SU-DHL-6 (cell line): ENCODE measurements around the gene LGALS16.

Source experiments
- H2AFZ ChIP-seq: fragments of 200-600 bp; sonication (generic); 2 replicates; pipeline ENCODE4 v1.6.1; 2014; ENCODE audit warnings: low read depth, mild to moderate bottlenecking, moderate library complexity, mixed read lengths, antibody characterized with exemption, low read length; ENCODE audit not compliant: severe bottlenecking
- H3F3A ChIP-seq: fragments of 200-600 bp; shearing (Covaris generic); 2 replicates; pipeline ENCODE4 v1.6.0; 2016; ENCODE audit warnings: antibody characterized with exemption, mild to moderate bottlenecking; ENCODE audit not compliant: insufficient read depth
- H3K27ac ChIP-seq: fragments of 200-600 bp; sonication (generic); 2 replicates; pipeline ENCODE4 v1.5.1; 2016; ENCODE audit warnings: low read depth, mild to moderate bottlenecking, low read length, moderate library complexity, mixed read lengths
- H3K27me3 ChIP-seq: fragments of 200-600 bp; sonication (generic), shearing (Covaris generic); 2 replicates; pipeline ENCODE4 v1.6.0; 2014; ENCODE audit warnings: mild to moderate bottlenecking, low read length
- H3K36me3 ChIP-seq: fragments of 200-600 bp; sonication (generic); 2 replicates; pipeline ENCODE4 v1.6.1; 2014; ENCODE audit warnings: mild to moderate bottlenecking, low read length, mixed read lengths
- H3K4me2 ChIP-seq: fragments of 300-600, 200-600 bp; shearing (Covaris generic), sonication (generic); 2 replicates; pipeline ENCODE4 v1.6.0; 2014; ENCODE audit warnings: low read length, low read depth, mild to moderate bottlenecking; ENCODE audit not compliant: poor library complexity, severe bottlenecking
- H3K4me3 ChIP-seq: fragments of 200-600 bp; sonication (generic); 2 replicates; pipeline ENCODE4 v1.5.1; 2014; ENCODE audit warnings: antibody characterized with exemption, low read length, mild to moderate bottlenecking, mixed read lengths; ENCODE audit not compliant: insufficient read depth, poor library complexity, severe bottlenecking
- H3K79me2 ChIP-seq: fragments of 200-600 bp; sonication (generic); 2 replicates; pipeline ENCODE4 v1.6.1; 2014; ENCODE audit warnings: mild to moderate bottlenecking, low read length, moderate library complexity; ENCODE audit not compliant: insufficient read depth
- H3K9ac ChIP-seq: fragments of 200-600 bp; sonication (generic); 2 replicates; pipeline ENCODE4 v1.7.0; 2014; ENCODE audit warnings: mild to moderate bottlenecking, low read length
- H3K9me2 ChIP-seq: fragments of 200-600 bp; sonication (generic); replicated peaks from 2 replicates; pipeline ENCODE4 v1.6.1; 2014; ENCODE audit warnings: low read length; ENCODE audit not compliant: insufficient read depth
- H3K9me3 ChIP-seq: fragments of 200-600 bp; sonication (generic); 2 replicates; pipeline ENCODE4 v1.6.1; 2014; ENCODE audit warnings: low read length, mixed read lengths; ENCODE audit not compliant: insufficient read depth
- H4K20me1 ChIP-seq: fragments of 200-600 bp; sonication (generic); 2 replicates; pipeline ENCODE4 v1.6.1; 2014; ENCODE audit warnings: low read depth, mild to moderate bottlenecking, antibody characterized with exemption, low read length, moderate library complexity, mixed read lengths
- CTCF ChIP-seq: fragments of 200-600 bp; sonication (generic); IDR thresholded peaks from one replicate; pipeline ENCODE4 v1.5.1; 2017; ENCODE audit warnings: antibody characterized with exemption, mild to moderate bottlenecking, low read length, moderate library complexity; ENCODE audit not compliant: insufficient read depth, poor library complexity, severe bottlenecking
- EZH2phosphoT487 ChIP-seq: fragments of 200-600 bp; sonication (generic), shearing (Covaris generic); conservative IDR thresholded peaks from 2 replicates; pipeline ENCODE4 v1.6.1; 2018; ENCODE audit warnings: mild to moderate bottlenecking, antibody characterized with exemption, low read length, moderate library complexity, mixed read lengths

Gene LGALS16

GRCh38 chr19:39695759-39696158 is 40.0 kb downstream of the LGALS16 start:
- Histone ChIP-seq H3K27me3 (no peaks in the 10 kb centered on the region), H3K9ac (no peak overlapping the region), H3K36me3 (no peaks in the 10 kb centered on the region), H3K9me3 (no peaks in the 10 kb centered on the region), H3K9me2 (no peaks in the 10 kb centered on the region), H3K4me2 (no peak overlapping the region), H3F3A (no peaks in the 10 kb centered on the region), H4K20me1 (no peaks in the 10 kb centered on the region), H3K79me2 (no peaks in the 10 kb centered on the region), H3K4me3 (no peak overlapping the region), H2AFZ (no peak overlapping the region), H3K27ac (no peak overlapping the region)
- no peak for TF ChIP-seq CTCF
- no peak for TF ChIP-seq EZH2phosphoT487

DNA sequence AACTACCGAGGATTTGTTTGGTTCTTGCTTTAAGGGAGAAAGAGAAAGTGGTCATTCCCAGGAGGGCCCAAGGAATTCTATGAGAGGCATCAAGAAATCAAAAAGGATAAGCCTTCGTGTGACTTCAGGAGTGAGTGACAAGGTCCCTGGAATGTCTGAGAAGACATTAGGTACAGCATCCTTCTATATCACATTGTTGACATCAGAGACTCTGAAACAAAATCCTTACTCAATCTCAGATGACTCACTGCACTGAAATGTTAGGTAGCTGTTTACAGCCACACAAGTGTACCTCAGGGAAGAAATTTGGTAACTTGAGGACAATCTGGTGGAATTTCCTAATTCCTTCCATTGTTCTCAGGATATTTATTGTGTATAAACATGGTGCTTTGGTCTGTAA is 40.7 kb downstream of the LGALS16 start:
- H3K79me2 ChIP-seq: no peaks in the 10 kb centered on the region
- H3K4me2 ChIP-seq: no peak overlapping the region
- H2AFZ ChIP-seq: no peak overlapping the region
- no peaks in the 10 kb centered on the region for H3F3A ChIP-seq
- no peaks in the 10 kb centered on the region for H3K36me3 ChIP-seq
- H3K9me3 ChIP-seq: no peaks in the 10 kb centered on the region
- H3K27me3 ChIP-seq: no peaks in the 10 kb centered on the region
- TF ChIP-seq EZH2phosphoT487 (no peak), CTCF (no peak)
- no peak overlapping the region for H3K27ac ChIP-seq
- no peaks in the 10 kb centered on the region for H4K20me1 ChIP-seq
- H3K9ac ChIP-seq: no peak overlapping the region
- no peak overlapping the region for H3K4me3 ChIP-seq
- no peaks in the 10 kb centered on the region for H3K9me2 ChIP-seq

DNA sequence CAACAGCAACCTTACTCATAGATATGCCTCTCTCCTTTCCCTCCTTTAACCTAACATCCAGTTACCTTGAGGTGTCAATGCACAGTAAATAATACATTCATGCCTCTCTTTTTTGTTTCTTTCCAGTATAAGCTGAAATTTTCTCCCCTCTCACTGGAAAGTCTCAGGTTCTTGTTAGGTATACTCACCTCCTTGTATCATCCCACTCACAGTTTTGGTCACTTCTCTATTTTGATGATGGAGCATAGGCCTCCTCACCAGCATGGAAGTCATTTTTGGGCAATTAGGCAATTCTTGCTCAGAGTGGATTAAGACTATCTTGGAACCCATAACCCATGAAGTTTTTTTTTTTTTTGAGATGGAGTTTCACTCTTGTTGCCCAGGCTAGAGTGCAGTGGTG is 42.8 kb downstream of the LGALS16 start:
- H3K27me3 ChIP-seq: no peaks in the 10 kb centered on the region
- H3K4me2 ChIP-seq: no peak overlapping the region

More for the DNA sequence above, 42.8 kb downstream of the LGALS16 start:
- H3K79me2 ChIP-seq: no peaks in the 10 kb centered on the region
- no peaks in the 10 kb centered on the region for H4K20me1 ChIP-seq
- no peak overlapping the region for H3K27ac ChIP-seq
- H3K9me2 ChIP-seq: no peaks in the 10 kb centered on the region
- TF ChIP-seq CTCF (no peak), EZH2phosphoT487 (no peak)
- H3K9ac ChIP-seq: no peak overlapping the region
- no peaks in the 10 kb centered on the region for H3K36me3 ChIP-seq
- no peaks in the 10 kb centered on the region for H3F3A ChIP-seq
- no peak overlapping the region for H3K4me3 ChIP-seq
- H2AFZ ChIP-seq: no peak overlapping the region
- no peaks in the 10 kb centered on the region for H3K9me3 ChIP-seq
